Osteoblast (primary cell): ENCODE results near the gene ROPN1L. TPM values are rescaled to one million over a fixed set of nuclear protein-coding genes. Genes with fewer than 3 reads are reported as not detected.

Experiments used
- DNase-seq: peaks from one replicate; pipeline ENCODE4 v3.0.0; 2011; ENCODE audit warnings: low spot score, mixed read lengths; ENCODE audit not compliant: insufficient read length; ENCODE audit errors: missing footprints
- H2AFZ ChIP-seq: 2 replicates; pipeline ENCODE4 v1.6.0; 2011; ENCODE audit warnings: mild to moderate bottlenecking, low read length
- H3K27ac ChIP-seq: 2 replicates; pipeline ENCODE4 v1.5.1; 2011; ENCODE audit warnings: mild to moderate bottlenecking, low read depth, low read length, moderate library complexity
- H3K27me3 ChIP-seq: 2 replicates; pipeline ENCODE4 v1.6.0; 2012; ENCODE audit warnings: mild to moderate bottlenecking, control low read depth, inconsistent platforms, low read length, moderate library complexity; ENCODE audit not compliant: insufficient read depth
- H3K36me3 ChIP-seq: 2 replicates; pipeline ENCODE4 v1.5.1; 2011; ENCODE audit warnings: mild to moderate bottlenecking, low read length, control low read depth, moderate library complexity; ENCODE audit not compliant: insufficient read depth
- H3K4me1 ChIP-seq: 2 replicates; pipeline ENCODE4 v1.5.1; 2011; ENCODE audit warnings: mild to moderate bottlenecking, low read length, control low read depth, moderate library complexity; ENCODE audit not compliant: insufficient read depth
- H3K4me2 ChIP-seq: 2 replicates; pipeline ENCODE4 v1.6.0; 2011; ENCODE audit warnings: mild to moderate bottlenecking, low read length; ENCODE audit not compliant: insufficient read depth
- H3K4me3 ChIP-seq: fragments of 200-600 bp; sonication (generic); 3 replicates; pipeline ENCODE4 v1.5.1; 2012; ENCODE audit warnings: mild to moderate bottlenecking, low read length, inconsistent platforms; ENCODE audit not compliant: insufficient read depth
- H3K79me2 ChIP-seq: 2 replicates; pipeline ENCODE4 v1.6.0; 2012; ENCODE audit warnings: mild to moderate bottlenecking, low read length, control low read depth, inconsistent platforms; ENCODE audit not compliant: insufficient read depth
- H3K9me3 ChIP-seq: 2 replicates; pipeline ENCODE4 v1.5.1; 2011; ENCODE audit warnings: low read depth, low read length, control low read depth
- H4K20me1 ChIP-seq: 2 replicates; pipeline ENCODE4 v1.6.0; 2012; ENCODE audit warnings: mild to moderate bottlenecking, low read length, control low read depth; ENCODE audit not compliant: insufficient read depth
- total RNA-seq: library from RNA; depleted of rRNA; stranded (reverse); fragments of >200 nt; gene quantifications from 2 replicates; pipeline ENCODE4 v1.2.3, GENCODE V29; 2012
- TF ChIP-seq, protein P1 (sequence below): IDR thresholded peaks from 2 replicates; pipeline ENCODE4 v1.5.1; 2011; ENCODE audit warnings: mild to moderate bottlenecking, low read depth, low read length, moderate library complexity; ENCODE audit errors: extremely low read depth

Gene ROPN1L
- total RNA-seq, 1 donor, result 0.72 TPM

DNA sequence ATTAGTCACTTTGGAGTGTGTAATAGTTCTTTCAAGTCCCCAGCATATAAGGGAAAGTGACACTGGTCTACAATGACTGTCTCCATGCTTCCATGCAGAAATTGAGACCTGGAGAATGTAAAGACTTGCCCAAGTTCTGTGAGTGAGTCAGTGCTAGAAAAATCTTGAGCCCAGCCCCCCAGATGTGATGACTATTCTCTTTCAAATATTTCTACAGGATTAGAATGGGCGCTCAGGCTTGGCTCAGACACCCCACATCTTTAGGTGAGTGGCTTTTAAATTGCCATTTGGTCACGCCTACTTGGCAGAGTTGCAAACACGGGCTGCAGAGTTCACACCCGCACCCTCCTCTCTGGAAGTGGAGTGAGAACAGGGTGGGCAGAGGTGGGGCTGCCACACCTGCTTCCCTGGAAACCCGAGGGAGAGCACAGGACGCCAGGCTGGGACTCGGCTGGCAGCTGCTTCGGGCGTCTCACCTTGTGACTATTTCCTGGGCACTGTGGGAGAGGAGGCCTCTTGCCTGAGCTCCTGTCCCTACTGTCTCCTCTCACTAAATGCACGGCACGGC, 37.6 kb downstream of the ROPN1L start:
- no peak overlapping the region for H3K4me3 ChIP-seq
- TF ChIP-seq, protein P1, sequence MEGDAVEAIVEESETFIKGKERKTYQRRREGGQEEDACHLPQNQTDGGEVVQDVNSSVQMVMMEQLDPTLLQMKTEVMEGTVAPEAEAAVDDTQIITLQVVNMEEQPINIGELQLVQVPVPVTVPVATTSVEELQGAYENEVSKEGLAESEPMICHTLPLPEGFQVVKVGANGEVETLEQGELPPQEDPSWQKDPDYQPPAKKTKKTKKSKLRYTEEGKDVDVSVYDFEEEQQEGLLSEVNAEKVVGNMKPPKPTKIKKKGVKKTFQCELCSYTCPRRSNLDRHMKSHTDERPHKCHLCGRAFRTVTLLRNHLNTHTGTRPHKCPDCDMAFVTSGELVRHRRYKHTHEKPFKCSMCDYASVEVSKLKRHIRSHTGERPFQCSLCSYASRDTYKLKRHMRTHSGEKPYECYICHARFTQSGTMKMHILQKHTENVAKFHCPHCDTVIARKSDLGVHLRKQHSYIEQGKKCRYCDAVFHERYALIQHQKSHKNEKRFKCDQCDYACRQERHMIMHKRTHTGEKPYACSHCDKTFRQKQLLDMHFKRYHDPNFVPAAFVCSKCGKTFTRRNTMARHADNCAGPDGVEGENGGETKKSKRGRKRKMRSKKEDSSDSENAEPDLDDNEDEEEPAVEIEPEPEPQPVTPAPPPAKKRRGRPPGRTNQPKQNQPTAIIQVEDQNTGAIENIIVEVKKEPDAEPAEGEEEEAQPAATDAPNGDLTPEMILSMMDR, result no peak
- H2AFZ ChIP-seq, result no peak overlapping the region
- peak overlapping the region; percentile 31 for H3K27ac ChIP-seq
- peak; percentile 96 for DNase-seq
- no peaks in the 10 kb centered on the region for H3K27me3 ChIP-seq
- no peaks in the 10 kb centered on the region for H3K79me2 ChIP-seq
- H3K9me3 ChIP-seq, result no peaks in the 10 kb centered on the region
- H3K4me2 ChIP-seq, result peak overlapping the region; percentile 63
- H3K4me1 ChIP-seq, result peaks cover 23% of the 10 kb centered on the region
- H4K20me1 ChIP-seq, result no peaks in the 10 kb centered on the region
- H3K36me3 ChIP-seq, result no peaks in the 10 kb centered on the region

DNA sequence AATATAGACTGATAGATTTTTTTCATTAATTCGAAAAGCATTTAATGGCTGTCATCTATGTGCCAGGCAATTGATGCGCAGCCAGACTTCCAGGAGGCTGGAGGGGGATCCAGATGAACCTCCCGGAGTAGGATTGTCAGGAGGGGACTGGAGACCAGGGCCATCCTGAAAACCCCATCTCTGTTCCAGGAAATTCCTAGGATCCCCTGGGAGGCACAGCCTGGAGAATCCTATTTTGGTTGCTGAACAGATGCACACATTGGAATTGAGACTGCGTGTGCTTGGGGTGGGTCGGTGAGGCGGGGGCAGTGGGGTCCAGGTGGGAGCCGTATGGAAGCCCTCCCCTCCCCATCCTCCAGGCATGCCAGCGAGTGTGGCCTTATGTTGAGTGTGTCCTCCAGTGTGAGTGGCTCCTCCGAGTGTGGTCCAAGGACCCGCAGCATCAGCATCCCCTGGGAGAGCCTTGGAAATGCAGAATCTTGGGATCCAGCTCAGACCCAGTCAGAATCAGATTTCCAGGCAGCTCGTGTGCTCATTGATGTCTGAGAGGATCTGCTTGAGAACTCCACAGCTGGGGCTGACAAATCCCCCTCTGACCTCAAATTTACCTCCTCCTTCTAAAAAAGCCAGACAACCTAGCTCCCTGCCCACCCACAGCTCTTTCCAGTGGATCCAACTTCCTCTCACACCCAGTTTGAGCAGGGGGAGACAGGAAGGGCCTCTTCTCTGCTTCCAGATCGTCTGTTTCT, 38.7 kb downstream of the ROPN1L start:
- H3K79me2 ChIP-seq, result no peaks in the 10 kb centered on the region
- H3K4me1 ChIP-seq, result peaks cover 24% of the 10 kb centered on the region
- no peaks in the 10 kb centered on the region for H4K20me1 ChIP-seq
- no peaks in the 10 kb centered on the region for H3K27me3 ChIP-seq
- no peak overlapping the region for H3K4me3 ChIP-seq
- no peaks in the 10 kb centered on the region for H3K9me3 ChIP-seq
- no peak overlapping the region for H3K27ac ChIP-seq
- no peak overlapping the region for H3K4me2 ChIP-seq
- H2AFZ ChIP-seq, result no peak overlapping the region
- TF ChIP-seq, protein P1, result no peak
- H3K36me3 ChIP-seq, result no peaks in the 10 kb centered on the region
- DNase-seq, result no peak

DNA sequence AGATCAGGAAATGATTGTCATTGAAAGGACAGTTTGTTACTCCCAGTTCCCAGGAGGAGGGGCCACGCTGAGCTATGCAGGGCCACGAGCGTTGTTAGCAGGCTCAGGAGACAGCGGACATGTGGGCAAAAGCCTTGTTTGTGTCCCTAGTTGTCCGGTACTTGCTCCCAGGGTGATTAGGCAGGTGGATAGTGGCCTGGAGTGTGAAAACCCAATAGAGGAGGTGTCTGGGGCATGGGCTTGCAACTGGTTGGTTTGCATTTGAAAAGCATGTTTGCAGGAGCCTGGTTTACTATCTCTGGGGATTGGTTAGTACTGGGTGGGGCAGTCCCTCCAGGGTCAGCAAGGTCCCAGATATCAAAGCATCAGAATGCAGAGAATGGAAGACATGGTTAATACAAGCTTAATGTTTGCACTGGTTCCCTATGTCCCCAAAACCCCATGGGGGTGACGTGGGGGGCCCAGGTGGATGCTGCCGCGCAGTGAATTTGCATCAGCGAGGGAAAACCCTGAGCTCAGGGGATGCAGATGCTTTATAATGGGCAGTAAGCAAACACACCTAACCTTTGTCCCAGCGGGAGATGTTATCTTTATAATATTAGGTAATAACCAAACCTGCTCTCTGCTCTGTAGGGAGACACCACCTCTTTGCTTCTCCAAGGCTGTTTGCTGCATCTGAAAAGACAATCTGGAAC, 39.7 kb downstream of the ROPN1L start:
- Histone ChIP-seq H3K79me2 (no peaks in the 10 kb centered on the region), H3K9me3 (no peaks in the 10 kb centered on the region), H3K27me3 (no peaks in the 10 kb centered on the region), H2AFZ (no peak overlapping the region), H3K4me2 (no peak overlapping the region), H3K27ac (no peak overlapping the region), H4K20me1 (no peaks in the 10 kb centered on the region), H3K4me3 (no peak overlapping the region), H3K4me1 (peaks cover 26% of the 10 kb centered on the region), H3K36me3 (no peaks in the 10 kb centered on the region)
- TF ChIP-seq, protein P1, result no peak
- DNase-seq, result no peak
